Measurements from ENCODE around the gene PCDHA9. TPM values are rescaled to one million over a fixed set of nuclear protein-coding genes. Genes with fewer than 3 reads are reported as not detected.

The PCDHA9 gene
- total and polyA plus RNA-seq, 2 of the 4 experiments (the other 2 are of a cell fraction): under 0.01 TPM; not detected in 1

GRCh38 chr5:140840978-140841962 is 6.9 kb upstream of the PCDHA9 start, which contains the start of gene PCDHA8:
Gene PCDHA8, plus strand, starts transcription at chr5:140841187. Its CDS starts 135 bp downstream, at chr5:140841322.
- H2BK20ac ChIP-seq (ENCODE audit: low read depth, low read length): no peak within 1 kb of the TSS
- no peaks in the 10 kb centered on the region for H3K79me1 ChIP-seq (ENCODE audit: low read depth in 1 of 2, low read length in 2 of 2)
- no peak within 1 kb of the TSS for H3K23ac ChIP-seq (ENCODE audit: low read depth, low read length)
- in situ Hi-C loops (cut with MboI; ENCODE audit: low sequenced_read_pairs): no loop called here
- H3K27ac ChIP-seq (ENCODE audit: insufficient read depth, low read length): no peak within 1 kb of the TSS
- WGBS, 2 experiments (ENCODE audit: extremely low coverage in 2 of 2, insufficient read length in 1 of 2): 11% methylated on average over 12 of the region's 47 CpGs; no CpG with 5 or more reads in 1 of the 2 experiments
- H4K91ac ChIP-seq (ENCODE audit: insufficient read depth, low read depth, low read length): no peak within 1 kb of the TSS
- dilution Hi-C loops (cut with HindIII; ENCODE audit: low sequenced_read_pairs, unreplicated experiment): no loop called here
- no peak within 1 kb of the TSS for H2AK9ac ChIP-seq (replicated peaks; ENCODE audit: low read depth, low read length, poor library complexity)
- no TSS peak for BruUV-seq (replicated peaks)
- H3K9me3 ChIP-seq (ENCODE audit: control insufficient read depth, insufficient read depth, low read length): peaks cover 17% of the 10 kb centered on the region
- H4K20me1 ChIP-seq (ENCODE audit: insufficient read depth, low read length): no peaks in the 10 kb centered on the region
- H3K4me3 ChIP-seq (ENCODE audit: insufficient read depth, low read depth, low read length): no peak within 1 kb of the TSS
- intact Hi-C loops (cut with micrococcal nuclease): no loop called here
- TF ChIP-seq MAZ (IDR thresholded peaks at IDR 0.05; ENCODE audit: borderline replicate concordance, low read depth, low read length) (no peak), CHD1 (IDR thresholded peaks at IDR 0.05; ENCODE audit: low read depth, low read length) (no peak), BHLHE40 (IDR thresholded peaks at IDR 0.05; ENCODE audit: low read depth, low read length) (no peak), CTCF (conservative IDR thresholded peaks at IDR 0.05; ENCODE audit: low read depth, low read length) (0 out of 2 replicates have a peak, but pooled peaks have one; percentile 1), SMC3 (IDR thresholded peaks at IDR 0.05; ENCODE audit: low read depth, low read length) (no peak), RCOR1 (IDR thresholded peaks at IDR 0.05; ENCODE audit: insufficient replicate concordance, low read length) (no peak), RFX5 (IDR thresholded peaks at IDR 0.05; ENCODE audit: low read depth, low read length) (no peak)
- ATAC-seq (ENCODE audit: low read depth) (no peak), DNase-seq (no peak)
- H3K36me3 ChIP-seq (ENCODE audit: control insufficient read depth, insufficient read depth, low read length): no peaks in the 10 kb centered on the region
- H3K14ac ChIP-seq (replicated peaks; ENCODE audit: low read depth, low read length): no peak within 1 kb of the TSS
- no peaks in the 10 kb centered on the region for H3K9me1 ChIP-seq (ENCODE audit: insufficient read depth, low read length)
- ChIA-PET POLR2A (ENCODE audit: unreplicated experiment) (no interaction called here), CTCF (no interaction called here)
- no peaks in the 10 kb centered on the region for H3K4me1 ChIP-seq (ENCODE audit: control insufficient read depth, insufficient read depth, low read length)
- no peak within 1 kb of the TSS for H2BK5ac ChIP-seq (ENCODE audit: low read depth, low read length, poor library complexity, severe bottlenecking)
- H2AFZ ChIP-seq (replicated peaks; ENCODE audit: low read length, poor library complexity): no peak within 1 kb of the TSS
- H3K18ac ChIP-seq (ENCODE audit: low read depth, low read length): no peak within 1 kb of the TSS
- no peaks in the 10 kb centered on the region for H3K27me3 ChIP-seq (ENCODE audit: control insufficient read depth, insufficient read depth, low read length)
- H4K8ac ChIP-seq (ENCODE audit: low read depth in 2 of 2, low read length in 2 of 2): no peak within 1 kb of the TSS
- H4K5ac ChIP-seq (ENCODE audit: low read depth, low read length): no peak within 1 kb of the TSS
- H3K9ac ChIP-seq (ENCODE audit: low read depth, low read length): no peak within 1 kb of the TSS
- H3K4me2 ChIP-seq (ENCODE audit: low read depth, low read length): no peak within 1 kb of the TSS
- H3K4ac ChIP-seq (ENCODE audit: low read depth, low read length): no peak within 1 kb of the TSS
- no peak within 1 kb of the TSS for H2BK120ac ChIP-seq (ENCODE audit: low read depth, low read length)
- H3K56ac ChIP-seq (ENCODE audit: extremely low read depth, insufficient read depth, low read length): no peak within 1 kb of the TSS
- no peak within 1 kb of the TSS for H2BK15ac ChIP-seq (ENCODE audit: low read depth, low read length)
- no peak within 1 kb of the TSS for H2AK5ac ChIP-seq (ENCODE audit: low read depth, low read length)
